HCT116 (cell line): ENCODE measurements around the gene ABCB8. TPM values are rescaled to one million over a fixed set of nuclear protein-coding genes. Genes with fewer than 3 reads are reported as not detected.

ENCODE experiments used
- ATAC-seq: fragments of 200-7000 bp; cut with Tn5 transposase; 2 replicates; pipeline ENCODE4 v1.9.1; 2020; ENCODE audit warnings: mild to moderate bottlenecking, moderate library complexity
- BruUV-seq: library from RNA; stranded (reverse); fragments of 400-500 nt; replicated peaks from 2 replicates; lab custom pipeline; 2021; lab: Mats Ljungman, UMichigan
- CTCF ChIA-PET: fragments of 300-600 bp; sonication (Branson Sonifier 250); formaldehyde crosslinking; loops from one replicate; lab custom pipeline; 2021; ENCODE audit warnings: antibody characterized with exemption; lab: Charles Lee
- POLR2A ChIA-PET: fragments of 300-600, 350-600 bp; sonication (Branson Sonifier 250); formaldehyde crosslinking; loops from one replicate; lab custom pipeline; 2021; ENCODE audit warnings: antibody characterized with exemption; lab: Charles Lee
- RAD21 ChIA-PET, 2 experiments: fragments of 300-600 bp; sonication (Branson Sonifier 250); formaldehyde crosslinking; loops; one replicate each; lab custom pipeline; 2023; ENCODE audit warnings: low total read pairs in 2 of 2; ENCODE audit not compliant: uncharacterized antibody in 2 of 2, unreplicated experiment in 2 of 2, low non-redundant PET in 1 of 2; lab: Charles Lee
- DNase-seq: peaks from one replicate; pipeline ENCODE4 v3.0.0-alpha.2; 2010; ENCODE audit warnings: low read depth, low spot score
- H2AFZ ChIP-seq: fragments of 200-600 bp; shearing (Covaris generic), sonication (generic); 2 replicates; pipeline ENCODE4 v1.6.1; 2017; ENCODE audit warnings: low read depth, mixed run types, mixed read lengths, antibody characterized with exemption, low read length; ENCODE audit not compliant: poor library complexity, severe bottlenecking
- H3K27ac ChIP-seq: 2 replicates; pipeline ENCODE4 v1.5.1; 2012; ENCODE audit warnings: low read depth, low read length
- H3K27me3 ChIP-seq: fragments of 200-600 bp; sonication (generic); 2 replicates; pipeline ENCODE4 v1.6.1; 2016; ENCODE audit warnings: mixed run types, low read length, mixed read lengths; ENCODE audit not compliant: insufficient read depth
- H3K36me3 ChIP-seq, 2 experiments: fragments of 200-500 bp in 1 of 2; fragments of 200-600 bp in 1 of 2; sonication (Bioruptor generic) in 1 of 2; sonication (generic) in 1 of 2; 2 replicates each; pipeline versions ENCODE4 v1.5.1 to v1.6.1; 2014 to 2016; ENCODE audit warnings: low read length in 2 of 2, inconsistent platforms in 1 of 2, mixed read lengths in 1 of 2, mixed run types in 1 of 2; ENCODE audit not compliant: insufficient read depth in 2 of 2, control insufficient read depth in 1 of 2
- H3K4me1 ChIP-seq, 2 experiments: fragments of 200-600 bp in 1 of 2; sonication (generic) in 1 of 2; 2 replicates each; pipeline versions ENCODE4 v1.5.1 to v1.6.1; 2012 to 2017; ENCODE audit warnings: low read length in 2 of 2, inconsistent platforms in 1 of 2, mild to moderate bottlenecking in 1 of 2, mixed read lengths in 1 of 2, mixed run types in 1 of 2, moderate library complexity in 1 of 2; ENCODE audit not compliant: insufficient read depth in 2 of 2, control insufficient read depth in 1 of 2
- H3K4me2 ChIP-seq: fragments of 200-600 bp; sonication (generic); 2 replicates; pipeline ENCODE4 v1.6.1; 2017; ENCODE audit warnings: mixed run types, low read length, mixed read lengths
- H3K4me3 ChIP-seq, 2 experiments: fragments of 200-600 bp in 1 of 2; sonication (generic) in 1 of 2; replicated peaks in 1 of 2; 2 replicates each; pipeline ENCODE4 v1.5.1; 2011 to 2016; ENCODE audit warnings: low read length in 2 of 2, control low read depth in 1 of 2, low read depth in 1 of 2, mild to moderate bottlenecking in 1 of 2, mixed read lengths in 1 of 2, mixed run types in 1 of 2
- H3K79me2 ChIP-seq: fragments of 200-600 bp; sonication (generic); 2 replicates; pipeline ENCODE4 v1.6.1; 2017; ENCODE audit warnings: mild to moderate bottlenecking, mixed run types, low read length, moderate library complexity, mixed read lengths; ENCODE audit not compliant: insufficient read depth
- H3K9ac ChIP-seq: fragments of 200-600 bp; sonication (generic); 2 replicates; pipeline ENCODE4 v1.6.1; 2016; ENCODE audit warnings: low read length, mixed read lengths
- H3K9me2 ChIP-seq: fragments of 200-600 bp; sonication (generic), shearing (Covaris generic); 2 replicates; pipeline ENCODE4 v1.6.1; 2017; ENCODE audit warnings: mixed run types, mild to moderate bottlenecking, moderate library complexity; ENCODE audit not compliant: insufficient read depth
- H3K9me3 ChIP-seq, 2 experiments: fragments of 200-500 bp in 1 of 2; fragments of 200-600 bp in 1 of 2; sonication (Bioruptor generic) in 1 of 2; sonication (generic) in 1 of 2; 2 replicates each; pipeline ENCODE4 v1.6.1; 2014 to 2017; ENCODE audit warnings: low read length in 2 of 2, mixed read lengths in 2 of 2, inconsistent platforms in 1 of 2, low read depth in 1 of 2, mild to moderate bottlenecking in 1 of 2, mixed run types in 1 of 2, moderate library complexity in 1 of 2; ENCODE audit not compliant: control insufficient read depth in 1 of 2, insufficient read depth in 1 of 2
- H4K20me1 ChIP-seq: fragments of 200-600 bp; sonication (generic), shearing (Covaris generic); 2 replicates; pipeline ENCODE4 v1.6.1; 2017; ENCODE audit warnings: mixed run types, mild to moderate bottlenecking, moderate library complexity; ENCODE audit not compliant: insufficient read depth
- FOSL1 ChIP-seq: IDR thresholded peaks from 2 replicates; pipeline ENCODE4 v1.6.1; 2012; ENCODE audit warnings: low read depth
- MAX ChIP-seq: IDR thresholded peaks from 2 replicates; pipeline ENCODE4 v1.6.1; 2012
- SIN3A ChIP-seq: IDR thresholded peaks from 2 replicates; pipeline ENCODE4 v1.6.1; 2012; ENCODE audit warnings: low read depth
- ZFX ChIP-seq: fragments of 450-650 bp; IDR thresholded peaks from 2 replicates; pipeline ENCODE4 v1.6.1; 2017
- intact Hi-C: fragments of 100-400 bp; cut with micrococcal nuclease; formaldehyde crosslinking; loops from 2 replicates; pipeline ENCODE4 v1.10.0; 2022
- total RNA-seq: library from RNA; stranded (reverse); gene quantifications from one replicate; pipeline ENCODE4 v1.2.1, GENCODE V29; 2021; ENCODE audit not compliant: unreplicated experiment

Gene ABCB8
- total RNA-seq, 1 experiment from 2014 or later = 55.2 TPM

GRCh38 chr7:151093748-151094147 is 65.5 kb downstream of the ABCB8 start:
- Histone ChIP-seq H3K27ac (no peak overlapping the region), H3K36me3 (peaks cover 0 to 24% of the 10 kb centered on the region in 2 experiments; a peak in 1 of 4 replicates), H3K9me3 (no peaks in the 10 kb centered on the region), H3K4me2 (no peak overlapping the region), H3K79me2 (peaks cover 100% of the 10 kb centered on the region), H2AFZ (no peak overlapping the region), H3K4me1 (no peaks in the 10 kb centered on the region; a peak in 1 of 4 replicates), H4K20me1 (no peaks in the 10 kb centered on the region; the same call in 1 of the 2 replicates), H3K4me3 (no peak overlapping the region), H3K27me3 (no peaks in the 10 kb centered on the region), H3K9ac (no peak overlapping the region), H3K9me2 (no peaks in the 10 kb centered on the region)
- intact Hi-C loops = no loop called here
- BruUV-seq = no TSS peak
- DNase-seq = no peak
- no peak for ATAC-seq
- TF ChIP-seq FOSL1 (no peak), MAX (no peak), ZFX (no peak), SIN3A (no peak)
- CTCF ChIA-PET = no interaction called here
- POLR2A ChIA-PET = interaction anchor here (1.7 kb wide), 1 partner anchor 16 kb away, joined by 4 read pairs; no protein-coding TSS in a partner anchor
- RAD21 ChIA-PET = no interaction called here

- DNase-seq (no peak), ATAC-seq (no peak)
- CTCF ChIA-PET = interaction anchor here (0.7 kb wide), 1 partner anchor 130 kb away, joined by 4 read pairs; no protein-coding TSS in a partner anchor
- Histone ChIP-seq H2AFZ (no peak overlapping the region), H4K20me1 (no peaks in the 10 kb centered on the region; the same call in 1 of the 2 replicates), H3K9me2 (no peaks in the 10 kb centered on the region), H3K27me3 (no peaks in the 10 kb centered on the region), H3K4me3 (no peak overlapping the region), H3K4me1 (no peaks in the 10 kb centered on the region), H3K79me2 (peaks cover 97% of the 10 kb centered on the region), H3K9ac (no peak overlapping the region), H3K9me3 (no peaks in the 10 kb centered on the region), H3K4me2 (no peak overlapping the region), H3K27ac (no peak overlapping the region), H3K36me3 (peaks cover 0 to 16% of the 10 kb centered on the region in 2 experiments; a peak in 1 of 4 replicates)
- RAD21 ChIA-PET = no interaction called here
- BruUV-seq = no TSS peak
- POLR2A ChIA-PET = interaction anchor here (1.7 kb wide), 1 partner anchor 15 kb away, joined by 4 read pairs; no protein-coding TSS in a partner anchor
- TF ChIP-seq ZFX (no peak), MAX (no peak)
- intact Hi-C loops = no loop called here
Observed at GRCh38 chr7:151094675-151095074, 66.4 kb downstream of the ABCB8 start.
